GM19025 (cell line): ENCODE data around the gene TRNT1.

Experiments
- ATAC-seq: cut with Tn5 transposase; IDR thresholded peaks from one replicate; pipeline ENCODE4 v1.9.1; 2021; ENCODE audit warnings: mild to moderate bottlenecking, low read depth, moderate library complexity; ENCODE audit not compliant: unreplicated experiment

TRNT1 gene

GRCh38 chr3:3110749-3111361, 15.9 kb upstream of the TRNT1 start:
- no peak for ATAC-seq

GRCh38 chr3:3113042-3113709, 13.6 kb upstream of the TRNT1 start:
- ATAC-seq: no peak

GRCh38 chr3:3117651-3118050, 9.1 kb upstream of the TRNT1 start:
- no peak for ATAC-seq

- ATAC-seq: no peak
These were observed 7.3 kb upstream of the TRNT1 start for GRCh38 chr3:3119393-3119851.

GRCh38 chr3:3125977-3126376, 763 bp upstream of the TRNT1 start:
- ATAC-seq: no peak

GRCh38 chr3:3127432-3128010, 781 bp downstream of the TRNT1 start:
- ATAC-seq: no peak

- no peak for ATAC-seq
These were observed 2.8 kb downstream of the TRNT1 start for GRCh38 chr3:3129579-3129978.

- ATAC-seq: no peak
These were observed 6.8 kb downstream of the TRNT1 start for GRCh38 chr3:3133500-3133899.

GRCh38 chr3:3134750-3135448, 8.2 kb downstream of the TRNT1 start:
- ATAC-seq: no peak

GRCh38 chr3:3137526-3137925, 10.8 kb downstream of the TRNT1 start:
- ATAC-seq: no peak

GRCh38 chr3:3141939-3142338, 15.2 kb downstream of the TRNT1 start:
- ATAC-seq: no peak

- ATAC-seq: no peak
These were observed 19.1 kb downstream of the TRNT1 start for GRCh38 chr3:3145831-3146230.

- ATAC-seq: no peak
These were observed 22.8 kb downstream of the TRNT1 start for GRCh38 chr3:3149560-3149959.

- ATAC-seq: no peak
These were observed 24.8 kb downstream of the TRNT1 start for GRCh38 chr3:3151513-3151912.

- ATAC-seq: no peak
These were observed 28.3 kb downstream of the TRNT1 start for GRCh38 chr3:3154879-3155610.

- ATAC-seq: no peak
These were observed 30.7 kb downstream of the TRNT1 start for GRCh38 chr3:3157484-3157883.

- no peak for ATAC-seq
These were observed 34.1 kb downstream of the TRNT1 start for GRCh38 chr3:3160826-3161225.

GRCh38 chr3:3165241-3165640, 38.5 kb downstream of the TRNT1 start:
- ATAC-seq: no peak

GRCh38 chr3:3165650-3166049, 38.9 kb downstream of the TRNT1 start:
- ATAC-seq: no peak

- no peak for ATAC-seq
These were observed 44.3 kb downstream of the TRNT1 start for GRCh38 chr3:3170998-3171397.

- ATAC-seq: no peak
These were observed 45.9 kb downstream of the TRNT1 start for GRCh38 chr3:3172627-3173026.
